Measurements from ENCODE around the gene QSOX1.

DNA sequence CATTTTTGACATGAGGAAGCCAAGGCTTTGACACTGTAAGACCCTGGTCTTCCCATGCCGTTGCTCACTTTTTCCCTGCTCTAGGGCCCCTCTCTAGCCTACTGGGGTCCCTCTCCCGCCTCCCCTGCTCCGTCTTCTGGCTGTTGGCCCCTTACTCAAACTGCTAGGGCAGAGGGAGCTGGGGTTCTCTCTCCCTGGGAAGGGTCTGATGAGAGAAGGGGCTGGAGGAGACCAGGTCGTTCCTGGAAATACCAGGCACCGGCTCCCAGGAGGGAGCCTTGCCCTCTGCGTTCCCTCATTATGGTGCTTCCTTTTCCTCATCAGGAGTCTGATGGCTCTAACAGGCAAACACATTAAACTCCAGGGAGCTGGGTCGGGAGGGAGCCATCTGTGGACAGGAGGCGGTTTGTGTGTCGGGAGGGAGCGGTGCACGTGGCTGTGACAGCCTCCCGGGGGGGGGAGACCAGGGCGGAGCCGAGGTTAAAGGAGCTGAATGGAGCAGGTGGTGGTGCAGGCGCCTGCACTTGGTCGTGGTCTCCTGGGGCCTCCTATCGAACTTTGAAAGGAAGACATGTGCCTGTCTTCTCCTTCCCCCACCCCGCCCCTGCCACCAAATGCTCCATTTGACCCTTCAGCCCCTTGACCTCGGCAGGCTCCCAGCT, 40.0 kb downstream of the QSOX1 start:
- TF ChIP-seq, protein P1, sequence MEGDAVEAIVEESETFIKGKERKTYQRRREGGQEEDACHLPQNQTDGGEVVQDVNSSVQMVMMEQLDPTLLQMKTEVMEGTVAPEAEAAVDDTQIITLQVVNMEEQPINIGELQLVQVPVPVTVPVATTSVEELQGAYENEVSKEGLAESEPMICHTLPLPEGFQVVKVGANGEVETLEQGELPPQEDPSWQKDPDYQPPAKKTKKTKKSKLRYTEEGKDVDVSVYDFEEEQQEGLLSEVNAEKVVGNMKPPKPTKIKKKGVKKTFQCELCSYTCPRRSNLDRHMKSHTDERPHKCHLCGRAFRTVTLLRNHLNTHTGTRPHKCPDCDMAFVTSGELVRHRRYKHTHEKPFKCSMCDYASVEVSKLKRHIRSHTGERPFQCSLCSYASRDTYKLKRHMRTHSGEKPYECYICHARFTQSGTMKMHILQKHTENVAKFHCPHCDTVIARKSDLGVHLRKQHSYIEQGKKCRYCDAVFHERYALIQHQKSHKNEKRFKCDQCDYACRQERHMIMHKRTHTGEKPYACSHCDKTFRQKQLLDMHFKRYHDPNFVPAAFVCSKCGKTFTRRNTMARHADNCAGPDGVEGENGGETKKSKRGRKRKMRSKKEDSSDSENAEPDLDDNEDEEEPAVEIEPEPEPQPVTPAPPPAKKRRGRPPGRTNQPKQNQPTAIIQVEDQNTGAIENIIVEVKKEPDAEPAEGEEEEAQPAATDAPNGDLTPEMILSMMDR (IDR thresholded peaks at IDR 0.05; ENCODE audit: insufficient read depth, low read depth, low read length), result no peak
- no peak for TF ChIP-seq EZH2 (IDR thresholded peaks at IDR 0.05; ENCODE audit: insufficient read depth, low read length)

Data from astrocyte (in vitro differentiated cells and primary cell).